ENCODE results near the gene CLASRP. TPM values are rescaled to one million over a fixed set of nuclear protein-coding genes. Genes with fewer than 3 reads are reported as not detected.
A peak's percentile ranks its signal among the peaks of the same experiment; 100 is the strongest.

CLASRP gene
- polyA plus RNA-seq, 2 of the 4 experiments (the other 2 are of a cell fraction) = 39.0 to 86.4 TPM

GRCh38 chr19:45076851-45077730, 38.2 kb downstream of the CLASRP start:
- TF ChIP-seq PHF8 (IDR thresholded peaks at IDR 0.05; ENCODE audit: borderline replicate concordance, low read depth) (no peak), RCOR1 (IDR thresholded peaks at IDR 0.05; ENCODE audit: low read depth, low read length) (no peak), BCL3 (IDR thresholded peaks at IDR 0.05) (no peak), SREBF2 (IDR thresholded peaks at IDR 0.05) (no peak), MAX (IDR thresholded peaks at IDR 0.05) (no peak), REST (IDR thresholded peaks at IDR 0.05) (no peak)
- no peak for ATAC-seq
- Histone ChIP-seq H3K4me2 (peak overlapping the region; percentile 84), H3K4me3 (peak overlapping the region; percentile 66), H3K9me3 (no peaks in the 10 kb centered on the region), H3K4me1 (peaks cover 31% of the 10 kb centered on the region), H3K27ac (peak overlapping the region; percentile 77 to 90)
- POLR2A ChIA-PET = interaction anchor here (1.0 kb wide), 1 partner anchor 15 kb away, joined by 3 read pairs; no protein-coding TSS in a partner anchor
- FAIRE-seq = no peak
- CTCF ChIA-PET = interaction anchor here (1.0 to 7.7 kb wide), 6 partner anchors 10 to 28 kb away, joined by 3 to 56 read pairs (median 5); partner anchors contain the start of gene PPP1R37
- DNase-seq (ENCODE audit: low read depth in 1 of 2, low spot score in 1 of 2) = no peak
- 91% methylated on average over 15 of the region's 15 CpGs for WGBS (ENCODE audit: missing lambda C conversion rate)

GRCh38 chr19:45078390-45079062, 39.7 kb downstream of the CLASRP start:
- peak; percentile 46; the same call in 1 of the 2 replicates for TF ChIP-seq CHD4 (IDR thresholded peaks at IDR 0.05; ENCODE audit: borderline replicate concordance)
- no peak for TF ChIP-seq ZC3H11A (IDR thresholded peaks at IDR 0.05)
- no peak for TF ChIP-seq SMC3 (IDR thresholded peaks at IDR 0.05)
- no peak for TF ChIP-seq FOSL2 (IDR thresholded peaks at IDR 0.05)
- TF ChIP-seq FOSL2 (CRISPR knock-in tag; IDR thresholded peaks at IDR 0.05) = no peak
- peak; percentile 12 for TF ChIP-seq CHD2 (IDR thresholded peaks at IDR 0.05; ENCODE audit: low read length, partially characterized antibody)
- TF ChIP-seq PBX3 (IDR thresholded peaks at IDR 0.05) = no peak
- no peak for TF ChIP-seq GATA3 (IDR thresholded peaks at IDR 0.05; ENCODE audit: borderline replicate concordance)
- no peak for TF ChIP-seq RARB (CRISPR knock-in tag; IDR thresholded peaks at IDR 0.05)
- no peak for TF ChIP-seq ZFP36 (IDR thresholded peaks at IDR 0.05; ENCODE audit: borderline replicate concordance, partially characterized antibody)
- TF ChIP-seq HOXA7 (CRISPR knock-in tag; IDR thresholded peaks at IDR 0.05) = no peak
- no peak for TF ChIP-seq JUN (IDR thresholded peaks at IDR 0.05)
- no peak for TF ChIP-seq EHMT2 (IDR thresholded peaks at IDR 0.05; ENCODE audit: low read depth)
- no peak for TF ChIP-seq MYC (IDR thresholded peaks at IDR 0.05; ENCODE audit: borderline replicate concordance, low read length)
- no peak for TF ChIP-seq RAD21 (conservative IDR thresholded peaks at IDR 0.05 in 1 of 2, IDR thresholded peaks at IDR 0.05 in 1 of 2)
- Histone ChIP-seq H3K27ac (peak overlapping the region; percentile 91 to 95), H3K4me3 (peak overlapping the region; percentile 96), H3K4me1 (peaks cover 31% of the 10 kb centered on the region), H3K9me3 (no peaks in the 10 kb centered on the region), H3K4me2 (peak overlapping the region; percentile 92)
- ATAC-seq (peak; percentile 1 to 4; a peak in 3 of 6 replicates), FAIRE-seq (no peak), DNase-seq (ENCODE audit: low read depth in 1 of 2, low spot score in 1 of 2) (no peak)
- POLR2A ChIA-PET = interaction anchor here (0.5 to 2.8 kb wide), 8 partner anchors 9 to 100 kb away, joined by 3 to 22 read pairs (median 4); partner anchors contain the start of genes BLOC1S3, PPP1R37 and TRAPPC6A
- CTCF ChIA-PET = interaction anchor here (0.6 to 7.7 kb wide), 4 partner anchors 14 to 115 kb away, joined by 3 to 56 read pairs (median 6); partner anchors contain the start of gene PPP1R37
- 50% methylated on average over 10 of the region's 10 CpGs for WGBS (ENCODE audit: missing lambda C conversion rate)

Data from A549 (cell line).